Endothelial cell of umbilical vein (primary cell): ENCODE measurements around the gene PRF1. TPM values are rescaled to one million over a fixed set of nuclear protein-coding genes. Genes with fewer than 3 reads are reported as not detected.

Experiments used
- BruUV-seq: library from RNA; stranded (reverse); fragments of 400-500 nt; replicated peaks from 2 replicates; lab custom pipeline; 2021; lab: Mats Ljungman, UMichigan
- CTCF ChIA-PET: fragments of 300-600, 350-600 bp; sonication (Branson Sonifier 250); formaldehyde crosslinking; loops from one replicate; lab custom pipeline; 2021; ENCODE audit warnings: antibody characterized with exemption, inconsistent platforms; lab: Charles Lee
- POLR2A ChIA-PET: fragments of 300-600, 350-600 bp; sonication (Branson Sonifier 250); formaldehyde crosslinking; loops from one replicate; lab custom pipeline; 2021; ENCODE audit warnings: antibody characterized with exemption, inconsistent platforms; lab: Charles Lee
- DNase-seq: peaks from one replicate; pipeline ENCODE4 v3.0.0-alpha.2; 2011; ENCODE audit warnings: low read depth, low spot score
- FAIRE-seq: peaks from 2 replicates; lab custom pipeline; 2011; peaks lifted over from hg19 to GRCh38; lab: Jason Lieb, UNC
- H2AFZ ChIP-seq: 2 replicates; pipeline ENCODE4 v1.6.0; 2012; ENCODE audit warnings: low read depth, low read length, control low read depth, inconsistent platforms
- H3K27ac ChIP-seq: 2 replicates; pipeline ENCODE4 v1.5.1; 2011; ENCODE audit warnings: low read depth, mild to moderate bottlenecking, control low read depth, low read length, moderate library complexity; ENCODE audit not compliant: insufficient read depth
- H3K27me3 ChIP-seq, 2 experiments: 2 replicates each; pipeline versions ENCODE4 v1.6.0 to v1.6.1; 2011; ENCODE audit warnings: low read length in 2 of 2, mixed read lengths in 1 of 2; ENCODE audit not compliant: control insufficient read depth in 2 of 2, insufficient read depth in 2 of 2
- H3K36me3 ChIP-seq, 2 experiments: 2 replicates in 1 of 2; 3 replicates in 1 of 2; pipeline ENCODE4 v1.5.1; 2011; ENCODE audit warnings: low read length in 2 of 2, mild to moderate bottlenecking in 1 of 2, moderate library complexity in 1 of 2; ENCODE audit not compliant: control insufficient read depth in 2 of 2, insufficient read depth in 2 of 2; ENCODE audit errors: extremely low read depth in 1 of 2
- H3K4me1 ChIP-seq: 3 replicates; pipeline ENCODE4 v1.5.1; 2011; ENCODE audit warnings: mild to moderate bottlenecking, low read length; ENCODE audit not compliant: control insufficient read depth, insufficient read depth; ENCODE audit errors: extremely low read depth
- H3K4me2 ChIP-seq: 2 replicates; pipeline ENCODE4 v1.6.1; 2011; ENCODE audit warnings: low read length, control low read depth, mixed read lengths; ENCODE audit not compliant: insufficient read depth
- H3K4me3 ChIP-seq, 3 experiments: fragments of 200-600 bp in 1 of 3; sonication (generic), shearing (Covaris generic) in 1 of 3; replicated peaks in 1 of 3; 2 replicates each; pipeline ENCODE4 v1.5.1; 2011 to 2016; ENCODE audit warnings: control low read depth in 3 of 3, low read length in 3 of 3, mild to moderate bottlenecking in 2 of 3, inconsistent platforms in 1 of 3, low read depth in 1 of 3, moderate library complexity in 1 of 3; ENCODE audit not compliant: insufficient read depth in 1 of 3
- H3K79me2 ChIP-seq: 2 replicates; pipeline ENCODE4 v1.6.0; 2012; ENCODE audit warnings: low read length, inconsistent platforms; ENCODE audit not compliant: control insufficient read depth, insufficient read depth
- H3K9ac ChIP-seq: replicated peaks from 2 replicates; pipeline ENCODE3; 2011; ENCODE audit warnings: low read length, control low read depth; ENCODE audit not compliant: insufficient read depth; ENCODE audit errors: extremely low read depth
- H3K9me1 ChIP-seq: replicated peaks from 3 replicates; pipeline ENCODE4 v1.6.0; 2011; ENCODE audit warnings: mild to moderate bottlenecking, low read length; ENCODE audit not compliant: control insufficient read depth, insufficient read depth; ENCODE audit errors: extremely low read depth
- H3K9me3 ChIP-seq: replicated peaks from 2 replicates; pipeline ENCODE4 v1.5.1; 2012; ENCODE audit warnings: low read length, inconsistent platforms; ENCODE audit not compliant: control insufficient read depth, insufficient read depth
- H4K20me1 ChIP-seq: replicated peaks from 2 replicates; pipeline ENCODE3; 2011; ENCODE audit warnings: mild to moderate bottlenecking, low read length; ENCODE audit not compliant: control insufficient read depth, insufficient read depth; ENCODE audit errors: extremely low read depth
- EZH2 ChIP-seq: IDR thresholded peaks from 2 replicates; pipeline ENCODE4 v1.6.1; 2012; ENCODE audit warnings: borderline replicate concordance, low read depth, mild to moderate bottlenecking, moderate library complexity, low read length, inconsistent platforms; ENCODE audit not compliant: severe bottlenecking
- FOS ChIP-seq: IDR thresholded peaks from 2 replicates; pipeline ENCODE4 v1.6.1; 2011; ENCODE audit warnings: mild to moderate bottlenecking, low read length, moderate library complexity, borderline replicate concordance; ENCODE audit not compliant: insufficient read depth
- GATA2 ChIP-seq: IDR thresholded peaks from 2 replicates; pipeline ENCODE4 v1.7.0; 2011; ENCODE audit warnings: low read depth, mild to moderate bottlenecking, moderate library complexity, mixed read lengths, low read length; ENCODE audit not compliant: insufficient read length, insufficient read depth
- JUN ChIP-seq: IDR thresholded peaks from 2 replicates; pipeline ENCODE4 v1.6.1; 2011; ENCODE audit warnings: borderline replicate concordance, low read depth; ENCODE audit not compliant: insufficient read length, insufficient read depth
- MYC ChIP-seq: IDR thresholded peaks from one replicate; pipeline ENCODE4 v1.6.1; 2011; ENCODE audit warnings: mild to moderate bottlenecking, low read depth, low read length
- POLR2A ChIP-seq: IDR thresholded peaks from 2 replicates; pipeline ENCODE4 v1.6.1; 2012; ENCODE audit warnings: low read depth, mild to moderate bottlenecking, control low read depth, low read length
- POLR2AphosphoS5 ChIP-seq: IDR thresholded peaks from 2 replicates; pipeline ENCODE4 v1.6.1; 2012; ENCODE audit warnings: low read depth, mild to moderate bottlenecking, control low read depth, low read length, moderate library complexity; ENCODE audit not compliant: insufficient read depth
- dilution Hi-C: fragments of 300-500 bp; cut with MboI; formaldehyde crosslinking; loops from one replicate; pipeline ENCODE4 v1.15.0; 2019; ENCODE audit warnings: low sequenced_read_pairs; ENCODE audit not compliant: extremely low pct_ligation_motif_present
- intact Hi-C: fragments of 100-400 bp; cut with micrococcal nuclease; formaldehyde crosslinking; loops from one replicate; pipeline ENCODE4 v1.10.0; 2022
- polyA plus RNA-seq, 4 experiments: library from polyadenylated mRNA; depleted of rRNA in 3 of 4; stranded (reverse) in 3 of 4; unstranded in 1 of 4; fragments of >200 nt; gene quantifications; 2 replicates each; pipeline versions ENCODE4 v1.2.1 to v1.2.3, GENCODE V29; 2011 to 2012; ENCODE audit warnings: missing spikeins in 1 of 4
- total RNA-seq: library from RNA; stranded (reverse); gene quantifications from 2 replicates; pipeline ENCODE4 v1.2.3, GENCODE V29; 2021
- TF ChIP-seq, protein P1 (sequence below), 2 donors: IDR thresholded peaks; 1 replicate in 1 of 2; 2 replicates in 1 of 2; pipeline ENCODE4 v1.5.1; 2011; ENCODE audit warnings: low read length in 2 of 2, mild to moderate bottlenecking in 2 of 2, moderate library complexity in 2 of 2, control low read depth in 1 of 2, inconsistent platforms in 1 of 2, low read depth in 1 of 2; ENCODE audit not compliant: insufficient read depth in 1 of 2; ENCODE audit errors: extremely low read depth in 1 of 2
- TF ChIP-seq, protein P2 (sequence below): IDR thresholded peaks from 2 replicates; pipeline ENCODE4 v1.6.1; 2011; ENCODE audit not compliant: insufficient read depth, insufficient read length

Gene PRF1
- total and polyA plus RNA-seq, 2 donors (not counting 3 experiments of a cell fraction or from before 2014, with no cell fraction given): not detected

DNA sequence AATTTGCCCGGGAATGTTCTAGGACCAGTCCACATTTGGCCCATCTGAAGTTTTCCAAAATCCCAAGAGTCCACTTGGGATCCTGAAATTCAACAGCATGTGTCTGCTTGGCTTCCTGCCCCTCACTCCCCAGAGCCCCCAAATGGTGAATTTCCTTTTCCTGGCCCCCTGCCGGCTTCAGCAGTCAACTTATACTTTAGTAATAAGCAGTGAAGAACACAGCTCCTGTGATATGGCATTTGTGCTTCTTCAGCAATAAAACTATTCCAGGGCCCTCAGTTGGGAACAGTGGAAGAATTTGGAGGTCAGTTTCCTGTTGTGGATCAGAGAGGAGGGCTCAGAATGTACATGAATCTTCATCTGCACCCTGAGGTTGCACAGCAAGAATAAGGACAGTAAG, 51.1 kb downstream of the PRF1 start:
- no peak for FAIRE-seq
- no peak overlapping the region for H3K4me2 ChIP-seq
- dilution Hi-C loops: no loop called here

DNA sequence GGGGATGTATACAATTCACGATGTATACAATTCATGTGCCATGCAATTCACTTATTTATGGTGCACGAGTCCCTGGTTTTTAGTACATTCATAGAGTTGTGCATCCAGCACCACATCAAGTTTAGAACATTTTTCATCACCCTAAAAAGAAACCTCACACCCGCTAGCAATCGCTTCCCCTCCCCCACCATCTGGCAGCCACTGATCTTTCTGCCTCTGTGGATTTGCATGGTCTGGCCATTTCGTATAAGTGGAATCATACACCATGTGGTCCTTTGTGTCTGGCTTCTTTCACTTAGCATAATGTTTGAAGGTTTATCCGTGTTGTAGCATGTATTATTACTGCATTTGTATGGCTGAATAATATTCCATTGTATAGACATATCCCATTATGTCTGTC, 52.1 kb downstream of the PRF1 start:
- Histone ChIP-seq H3K9me3 (no peaks in the 10 kb centered on the region), H3K36me3 (peaks cover 0 to 4% of the 10 kb centered on the region in 2 experiments), H3K79me2 (no peaks in the 10 kb centered on the region), H3K9ac (no peak overlapping the region), H3K27me3 (no peaks in the 10 kb centered on the region), H3K9me1 (no peaks in the 10 kb centered on the region), H3K4me3 (no peak overlapping the region), H4K20me1 (no peaks in the 10 kb centered on the region), H2AFZ (no peak overlapping the region), H3K4me2 (no peak overlapping the region), H3K27ac (no peak overlapping the region), H3K4me1 (no peaks in the 10 kb centered on the region)
- dilution Hi-C loops (no loop called here), intact Hi-C loops (loop anchor here (1.0 kb wide), 2 partner anchors 209 to 330 kb away; no protein-coding TSS in a partner anchor)
- DNase-seq: no peak
- TF ChIP-seq GATA2: no peak
- no peak for TF ChIP-seq JUN
- TF ChIP-seq POLR2AphosphoS5: no peak
- no peak for TF ChIP-seq EZH2
- TF ChIP-seq, protein P1, sequence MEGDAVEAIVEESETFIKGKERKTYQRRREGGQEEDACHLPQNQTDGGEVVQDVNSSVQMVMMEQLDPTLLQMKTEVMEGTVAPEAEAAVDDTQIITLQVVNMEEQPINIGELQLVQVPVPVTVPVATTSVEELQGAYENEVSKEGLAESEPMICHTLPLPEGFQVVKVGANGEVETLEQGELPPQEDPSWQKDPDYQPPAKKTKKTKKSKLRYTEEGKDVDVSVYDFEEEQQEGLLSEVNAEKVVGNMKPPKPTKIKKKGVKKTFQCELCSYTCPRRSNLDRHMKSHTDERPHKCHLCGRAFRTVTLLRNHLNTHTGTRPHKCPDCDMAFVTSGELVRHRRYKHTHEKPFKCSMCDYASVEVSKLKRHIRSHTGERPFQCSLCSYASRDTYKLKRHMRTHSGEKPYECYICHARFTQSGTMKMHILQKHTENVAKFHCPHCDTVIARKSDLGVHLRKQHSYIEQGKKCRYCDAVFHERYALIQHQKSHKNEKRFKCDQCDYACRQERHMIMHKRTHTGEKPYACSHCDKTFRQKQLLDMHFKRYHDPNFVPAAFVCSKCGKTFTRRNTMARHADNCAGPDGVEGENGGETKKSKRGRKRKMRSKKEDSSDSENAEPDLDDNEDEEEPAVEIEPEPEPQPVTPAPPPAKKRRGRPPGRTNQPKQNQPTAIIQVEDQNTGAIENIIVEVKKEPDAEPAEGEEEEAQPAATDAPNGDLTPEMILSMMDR (IDR thresholded peaks at IDR 0.05; ENCODE audit: extremely low read depth in 1 of 2, insufficient read depth in 1 of 2, low read depth in 1 of 2, low read length in 2 of 2): no peak
- TF ChIP-seq POLR2A: no peak
- TF ChIP-seq FOS: no peak
- no peak for TF ChIP-seq MYC
- TF ChIP-seq, protein P2, sequence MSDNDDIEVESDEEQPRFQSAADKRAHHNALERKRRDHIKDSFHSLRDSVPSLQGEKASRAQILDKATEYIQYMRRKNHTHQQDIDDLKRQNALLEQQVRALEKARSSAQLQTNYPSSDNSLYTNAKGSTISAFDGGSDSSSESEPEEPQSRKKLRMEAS: no peak
- ChIA-PET CTCF (interaction anchor here (1.2 to 2.4 kb wide), 5 partner anchors 204 to 329 kb away, joined by 3 to 18 read pairs (median 7); no protein-coding TSS in a partner anchor), POLR2A (no interaction called here)
- BruUV-seq: no TSS peak
- FAIRE-seq: no peak

More for the DNA sequence above, 51.1 kb downstream of the PRF1 start:
- no peaks in the 10 kb centered on the region for H3K79me2 ChIP-seq
- ChIA-PET CTCF (interaction anchor here (0.6 to 2.1 kb wide), 7 partner anchors 24 to 328 kb away, joined by 3 to 8 read pairs (median 3); no protein-coding TSS in a partner anchor), POLR2A (no interaction called here)
- H3K27me3 ChIP-seq: no peaks in the 10 kb centered on the region
- no peak for TF ChIP-seq FOS
- no peak for TF ChIP-seq POLR2A
- no peak for TF ChIP-seq GATA2
- H3K4me3 ChIP-seq: no peak overlapping the region
- H2AFZ ChIP-seq: no peak overlapping the region
- no peaks in the 10 kb centered on the region for H4K20me1 ChIP-seq
- intact Hi-C loops: no loop called here
- H3K9ac ChIP-seq: no peak overlapping the region
- H3K9me1 ChIP-seq: no peaks in the 10 kb centered on the region
- H3K4me1 ChIP-seq: no peaks in the 10 kb centered on the region
- H3K9me3 ChIP-seq: no peaks in the 10 kb centered on the region
- DNase-seq: no peak
- peaks cover 0 to 4% of the 10 kb centered on the region in 2 experiments for H3K36me3 ChIP-seq
- H3K27ac ChIP-seq: no peak overlapping the region
- no TSS peak for BruUV-seq
